GM23338 (cell line): ENCODE results near the gene HTT.

ENCODE experiments used
- CREB1 ChIP-seq: fragments of 250-450 bp; sonication (Bioruptor Pico); IDR thresholded peaks from 2 replicates; pipeline ENCODE4 v1.5.0; 2020; ENCODE audit warnings: low read depth, mild to moderate bottlenecking, moderate library complexity
- CTCF ChIP-seq, 2 experiments: fragments of 200-600 bp in 1 of 2; sonication (generic) in 1 of 2; conservative IDR thresholded peaks; 2 replicates each; pipeline versions ENCODE4 v1.5.1 to v1.6.1; 2016 to 2017; ENCODE audit warnings: antibody characterized with exemption in 2 of 2, low read depth in 2 of 2, mild to moderate bottlenecking in 2 of 2, moderate library complexity in 1 of 2
- ETS1 ChIP-seq: IDR thresholded peaks from 2 replicates; pipeline ENCODE4 v1.6.1; 2016; ENCODE audit warnings: antibody characterized with exemption
- EZH2 ChIP-seq: fragments of 200-600 bp; sonication (generic); IDR thresholded peaks from one replicate; pipeline ENCODE4 v1.8.0; 2017; ENCODE audit warnings: antibody characterized with exemption, mild to moderate bottlenecking, low read depth; ENCODE audit not compliant: unreplicated experiment
- EZH2phosphoT487 ChIP-seq: fragments of 200-600 bp; sonication (generic); IDR thresholded peaks from one replicate; pipeline ENCODE4 v1.8.1; 2018; ENCODE audit warnings: antibody characterized with exemption; ENCODE audit not compliant: unreplicated experiment
- JUNB ChIP-seq: IDR thresholded peaks from one replicate; pipeline ENCODE4 v1.6.1; 2016; ENCODE audit warnings: antibody characterized with exemption; ENCODE audit not compliant: unreplicated experiment
- NANOG ChIP-seq: IDR thresholded peaks from 2 replicates; pipeline ENCODE4 v1.6.1; 2016; ENCODE audit warnings: antibody characterized with exemption, borderline replicate concordance
- POLR2AphosphoS5 ChIP-seq: IDR thresholded peaks from 2 replicates; pipeline ENCODE4 v1.6.1; 2016; ENCODE audit warnings: antibody characterized with exemption, low read depth
- REST ChIP-seq: IDR thresholded peaks from one replicate; pipeline ENCODE4 v1.6.1; 2018; ENCODE audit warnings: antibody characterized with exemption; ENCODE audit not compliant: unreplicated experiment
- ZNF331 ChIP-seq: fragments of 250-450 bp; sonication (Bioruptor Pico); IDR thresholded peaks from 2 replicates; pipeline ENCODE4 v1.5.0; 2020; ENCODE audit warnings: low read depth, mild to moderate bottlenecking, moderate library complexity
- ZNF462 ChIP-seq: fragments of 250-450 bp; sonication (Bioruptor Pico); IDR thresholded peaks from 2 replicates; pipeline ENCODE4 v1.5.0; 2020; ENCODE audit warnings: mild to moderate bottlenecking, moderate library complexity

- TF ChIP-seq CTCF (conservative IDR thresholded peaks at IDR 0.05; ENCODE audit: low read depth in 2 of 2) (no peak), POLR2AphosphoS5 (no peak), CREB1 (CRISPR knock-in tag) (no peak), EZH2 (no peak), EZH2phosphoT487 (no peak), ETS1 (no peak), JUNB (no peak), NANOG (no peak), REST (no peak), ZNF331 (CRISPR knock-in tag) (no peak), ZNF462 (CRISPR knock-in tag) (no peak)
Measured at GRCh38 chr4:3237712-3238560, 163.5 kb downstream of the HTT start.
